GM20431 (cell line): Measurements from ENCODE around the gene ZNF69.
"Not testable (repeated sequence)": the region's sequence is repeated elsewhere in the genome, so short reads cannot be mapped to it uniquely, and the experiment has no call there.

Experiments used
- in situ Hi-C: fragments of 300-500 bp; cut with MseI, MboI; formaldehyde crosslinking; loops from one replicate; pipeline ENCODE4 v1.15.0; 2020; ENCODE audit warnings: low sequenced_read_pairs; ENCODE audit not compliant: unreplicated experiment

ZNF69 gene

GRCh38 chr19:11949614-11950080, 62.1 kb downstream of the ZNF69 start:
- in situ Hi-C loops, result not testable (repeated sequence)

- in situ Hi-C loops, result no loop called here
These were observed 62.7 kb downstream of the ZNF69 start for GRCh38 chr19:11950312-11950711.
